KMS-11 (cell line): ENCODE measurements around the gene SLC25A41.

Experiments
- H2AFZ ChIP-seq: fragments of 200-600 bp; sonication (generic); 2 replicates; pipeline ENCODE4 v1.6.1; 2016; ENCODE audit warnings: antibody characterized with exemption, mixed run types, low read depth
- H3K27ac ChIP-seq: fragments of 200-600 bp; sonication (generic); 2 replicates; pipeline ENCODE4 v1.6.1; 2016; ENCODE audit warnings: mild to moderate bottlenecking, mixed run types
- H3K27me3 ChIP-seq: fragments of 200-600 bp; sonication (generic); 2 replicates; pipeline ENCODE4 v1.6.1; 2017; ENCODE audit warnings: mild to moderate bottlenecking, low read depth, mixed run types, moderate library complexity; ENCODE audit not compliant: insufficient read depth
- H3K36me3 ChIP-seq: fragments of 200-600 bp; sonication (generic); 2 replicates; pipeline ENCODE4 v1.6.1; 2017; ENCODE audit warnings: mild to moderate bottlenecking, mixed run types; ENCODE audit not compliant: insufficient read depth
- H3K4me1 ChIP-seq: fragments of 200-600 bp; sonication (generic); 2 replicates; pipeline ENCODE4 v1.6.1; 2016; ENCODE audit warnings: mild to moderate bottlenecking, low read depth, mixed run types; ENCODE audit not compliant: poor library complexity, severe bottlenecking
- H3K4me2 ChIP-seq: fragments of 200-600 bp; sonication (generic); 2 replicates; pipeline ENCODE4 v1.7.0; 2016; ENCODE audit warnings: mild to moderate bottlenecking, mixed run types
- H3K4me3 ChIP-seq: fragments of 200-600 bp; sonication (generic); IDR thresholded peaks from 2 replicates; pipeline ENCODE4 v1.6.1; 2017; ENCODE audit warnings: low read depth, low read length, mixed read lengths; ENCODE audit not compliant: insufficient read depth
- H3K79me2 ChIP-seq: fragments of 200-600 bp; sonication (generic); 2 replicates; pipeline ENCODE4 v1.6.1; 2016; ENCODE audit warnings: low read depth, mixed run types; ENCODE audit not compliant: insufficient read depth
- H3K9ac ChIP-seq: fragments of 200-600 bp; sonication (generic); 2 replicates; pipeline ENCODE4 v1.6.1; 2016; ENCODE audit warnings: mild to moderate bottlenecking, mixed run types
- H4K20me1 ChIP-seq: fragments of 200-600 bp; sonication (generic); 2 replicates; pipeline ENCODE4 v1.6.1; 2016; ENCODE audit warnings: mild to moderate bottlenecking, mixed run types; ENCODE audit not compliant: insufficient read depth
- CTCF ChIP-seq: fragments of 200-600 bp; sonication (generic); conservative IDR thresholded peaks from 2 replicates; pipeline ENCODE4 v1.6.1; 2017; ENCODE audit warnings: low read depth, mild to moderate bottlenecking, antibody characterized with exemption, low read length, moderate library complexity, mixed read lengths

The SLC25A41 gene

GRCh38 chr19:6465663-6466062, 32.1 kb upstream of the SLC25A41 start:
- no peak overlapping the region for H3K27ac ChIP-seq
- no peaks in the 10 kb centered on the region for H4K20me1 ChIP-seq
- H3K9ac ChIP-seq, result no peak overlapping the region
- no peaks in the 10 kb centered on the region for H3K79me2 ChIP-seq
- H3K4me3 ChIP-seq, result no peak overlapping the region
- peaks cover 26% of the 10 kb centered on the region; the same call in 1 of the 2 replicates for H3K27me3 ChIP-seq
- no peaks in the 10 kb centered on the region for H3K36me3 ChIP-seq
- no peak overlapping the region for H3K4me2 ChIP-seq
- TF ChIP-seq CTCF, result no peak
- H2AFZ ChIP-seq, result no peak overlapping the region
- no peaks in the 10 kb centered on the region for H3K4me1 ChIP-seq

GRCh38 chr19:6465006-6465405, 31.4 kb upstream of the SLC25A41 start:
- Histone ChIP-seq H3K79me2 (no peaks in the 10 kb centered on the region), H2AFZ (no peak overlapping the region), H3K4me2 (no peak overlapping the region), H3K9ac (no peak overlapping the region), H4K20me1 (no peaks in the 10 kb centered on the region), H3K36me3 (no peaks in the 10 kb centered on the region), H3K4me3 (no peak overlapping the region), H3K27ac (no peak overlapping the region), H3K27me3 (peaks cover 26% of the 10 kb centered on the region; the same call in 1 of the 2 replicates), H3K4me1 (no peaks in the 10 kb centered on the region)
- no peak for TF ChIP-seq CTCF

GRCh38 chr19:6464070-6464873, 30.7 kb upstream of the SLC25A41 start, which contains the start of gene CRB3:
CRB3 (plus strand) TSS chr19:6464271; CDS start chr19:6464702, 431 bp downstream.
- no peaks in the 10 kb centered on the region for H4K20me1 ChIP-seq
- no peak for TF ChIP-seq CTCF
- H3K79me2 ChIP-seq, result no peaks in the 10 kb centered on the region
- no peak within 1 kb of the TSS for H3K27ac ChIP-seq
- no peak within 1 kb of the TSS for H3K4me2 ChIP-seq
- no peak within 1 kb of the TSS for H2AFZ ChIP-seq
- no peak within 1 kb of the TSS for H3K4me3 ChIP-seq
- no peaks in the 10 kb centered on the region for H3K36me3 ChIP-seq
- no peak within 1 kb of the TSS for H3K9ac ChIP-seq
- H3K27me3 ChIP-seq, result peaks cover 24% of the 10 kb centered on the region; the same call in 1 of the 2 replicates
- H3K4me1 ChIP-seq, result no peaks in the 10 kb centered on the region

- peak overlapping the region; percentile 63 for H3K9ac ChIP-seq
- peak overlapping the region; percentile 76 for H3K27ac ChIP-seq
- peak overlapping the region; percentile 65 for H2AFZ ChIP-seq
- no peaks in the 10 kb centered on the region for H3K79me2 ChIP-seq
- peak; percentile 65 for TF ChIP-seq CTCF
- H3K4me2 ChIP-seq, result peak overlapping the region; percentile 93
- H4K20me1 ChIP-seq, result no peaks in the 10 kb centered on the region
- no peak overlapping the region for H3K4me3 ChIP-seq
- H3K36me3 ChIP-seq, result no peaks in the 10 kb centered on the region
- H3K27me3 ChIP-seq, result no peaks in the 10 kb centered on the region; the same call in 1 of the 2 replicates
- H3K4me1 ChIP-seq, result peaks cover 9% of the 10 kb centered on the region
Observed at GRCh38 chr19:6460099-6460884, 26.7 kb upstream of the SLC25A41 start.
